Measurements from ENCODE around the gene MIA3.

MIA3 gene

DNA sequence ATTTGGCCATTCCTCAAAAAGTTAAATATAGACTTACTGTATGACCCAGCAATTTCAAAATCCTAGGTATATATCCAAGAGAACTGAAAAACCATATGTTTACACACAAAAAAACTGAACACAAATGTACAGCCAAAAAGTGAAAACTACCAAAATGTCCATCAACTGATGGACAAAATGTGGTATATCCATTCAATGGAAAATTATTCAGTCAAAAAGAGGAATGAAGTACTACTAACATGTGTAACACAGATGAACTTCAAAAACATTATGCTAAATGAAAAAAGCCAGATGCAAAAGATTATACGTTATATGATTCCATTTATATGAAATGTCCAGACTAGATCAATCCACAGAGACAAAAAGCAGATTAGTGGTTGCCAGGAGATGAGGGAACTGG lies 86.4 kb downstream of the MIA3 start:
- peaks cover 4% of the 10 kb centered on the region for H3K9me3 ChIP-seq (ENCODE audit: control insufficient read depth, low read length)
- H3K36me3 ChIP-seq (ENCODE audit: control insufficient read depth in 1 of 2, insufficient read depth in 2 of 2, low read depth in 1 of 2, low read length in 2 of 2): peaks cover 6 to 55% of the 10 kb centered on the region in 2 experiments
- H2BK15ac ChIP-seq (ENCODE audit: low read depth, poor library complexity, severe bottlenecking): no peak overlapping the region
- no peak overlapping the region for H3K27ac ChIP-seq (ENCODE audit: low read length, poor library complexity, severe bottlenecking)
- no peak overlapping the region for H3K14ac ChIP-seq (ENCODE audit: low read length in 2 of 2)
- peaks cover 8% of the 10 kb centered on the region for H3K79me1 ChIP-seq (replicated peaks; ENCODE audit: low read length, poor library complexity, severe bottlenecking)
- H2BK12ac ChIP-seq (ENCODE audit: low read length in 2 of 2): no peak overlapping the region
- H4K91ac ChIP-seq (ENCODE audit: low read length): no peak overlapping the region
- no peak overlapping the region for H2BK5ac ChIP-seq (ENCODE audit: low read depth, low read length, poor library complexity, severe bottlenecking)
- no peak overlapping the region for H3K4me3 ChIP-seq (ENCODE audit: insufficient read depth in 1 of 2, low read depth in 1 of 2, low read length in 2 of 2)
- no peaks in the 10 kb centered on the region for H3K27me3 ChIP-seq (ENCODE audit: control insufficient read depth in 1 of 2, insufficient read depth in 1 of 2, low read length in 2 of 2)
- H3K4ac ChIP-seq (ENCODE audit: low read depth in 1 of 2, low read length in 2 of 2): no peak overlapping the region
- H3K18ac ChIP-seq (ENCODE audit: low read depth in 1 of 2, low read length in 2 of 2): no peak overlapping the region
- no peak overlapping the region for H2AFZ ChIP-seq (ENCODE audit: low read depth, low read length)
- no peak overlapping the region for H3K9ac ChIP-seq (ENCODE audit: low read length)
- WGBS: no CpG with 5 or more reads among the region's 1 CpG
- no peak overlapping the region for H3K23ac ChIP-seq (ENCODE audit: low read length in 2 of 2)
- no peak overlapping the region for H2AK5ac ChIP-seq (ENCODE audit: low read length, severe bottlenecking)
- no peak for DNase-seq
- no peaks in the 10 kb centered on the region for H3K4me1 ChIP-seq (ENCODE audit: control insufficient read depth, insufficient read depth, low read depth, low read length)
- no peak overlapping the region for H4K8ac ChIP-seq (ENCODE audit: low read length)
- no peak overlapping the region for H2BK120ac ChIP-seq (ENCODE audit: low read depth, low read length)
- no peak overlapping the region for H3K4me2 ChIP-seq (ENCODE audit: low read length, poor library complexity, severe bottlenecking)

- H3K79me1 ChIP-seq (replicated peaks; ENCODE audit: low read length, poor library complexity, severe bottlenecking): peaks cover 3% of the 10 kb centered on the region
- H2BK12ac ChIP-seq (ENCODE audit: low read length in 2 of 2): no peak overlapping the region
- no peak overlapping the region for H3K14ac ChIP-seq (ENCODE audit: low read length in 2 of 2)
- no peak overlapping the region for H3K23ac ChIP-seq (ENCODE audit: low read length in 2 of 2)
- no peak overlapping the region for H2BK15ac ChIP-seq (ENCODE audit: low read depth, poor library complexity, severe bottlenecking)
- DNase-seq: no peak
- H3K4me1 ChIP-seq (ENCODE audit: control insufficient read depth, insufficient read depth, low read depth, low read length): no peaks in the 10 kb centered on the region
- no peak overlapping the region for H3K4ac ChIP-seq (ENCODE audit: low read depth in 1 of 2, low read length in 2 of 2)
- no peak overlapping the region for H3K27ac ChIP-seq (ENCODE audit: low read length, poor library complexity, severe bottlenecking)
- peaks cover 3 to 41% of the 10 kb centered on the region in 2 experiments for H3K36me3 ChIP-seq (ENCODE audit: control insufficient read depth in 1 of 2, insufficient read depth in 2 of 2, low read depth in 1 of 2, low read length in 2 of 2)
- no peak overlapping the region for H4K8ac ChIP-seq (ENCODE audit: low read length)
- no peak overlapping the region for H3K4me3 ChIP-seq (ENCODE audit: insufficient read depth in 1 of 2, low read depth in 1 of 2, low read length in 2 of 2)
- H2BK120ac ChIP-seq (ENCODE audit: low read depth, low read length): no peak overlapping the region
- no peak overlapping the region for H2AFZ ChIP-seq (ENCODE audit: low read depth, low read length)
- peaks cover 4% of the 10 kb centered on the region for H3K9me3 ChIP-seq (ENCODE audit: control insufficient read depth, low read length)
- H4K91ac ChIP-seq (ENCODE audit: low read length): no peak overlapping the region
- no peak overlapping the region for H3K9ac ChIP-seq (ENCODE audit: low read length)
- 89% methylated on average over 1 of the region's 4 CpGs for WGBS
- no peak overlapping the region for H2BK5ac ChIP-seq (ENCODE audit: low read depth, low read length, poor library complexity, severe bottlenecking)
- H3K18ac ChIP-seq (ENCODE audit: low read depth in 1 of 2, low read length in 2 of 2): no peak overlapping the region
- H3K4me2 ChIP-seq (ENCODE audit: low read length, poor library complexity, severe bottlenecking): no peak overlapping the region
- H2AK5ac ChIP-seq (ENCODE audit: low read length, severe bottlenecking): no peak overlapping the region
- no peaks in the 10 kb centered on the region for H3K27me3 ChIP-seq (ENCODE audit: control insufficient read depth in 1 of 2, insufficient read depth in 1 of 2, low read length in 2 of 2)
These were observed 88.9 kb downstream of the MIA3 start for GRCh38 chr1:222706815-222707214.

DNA sequence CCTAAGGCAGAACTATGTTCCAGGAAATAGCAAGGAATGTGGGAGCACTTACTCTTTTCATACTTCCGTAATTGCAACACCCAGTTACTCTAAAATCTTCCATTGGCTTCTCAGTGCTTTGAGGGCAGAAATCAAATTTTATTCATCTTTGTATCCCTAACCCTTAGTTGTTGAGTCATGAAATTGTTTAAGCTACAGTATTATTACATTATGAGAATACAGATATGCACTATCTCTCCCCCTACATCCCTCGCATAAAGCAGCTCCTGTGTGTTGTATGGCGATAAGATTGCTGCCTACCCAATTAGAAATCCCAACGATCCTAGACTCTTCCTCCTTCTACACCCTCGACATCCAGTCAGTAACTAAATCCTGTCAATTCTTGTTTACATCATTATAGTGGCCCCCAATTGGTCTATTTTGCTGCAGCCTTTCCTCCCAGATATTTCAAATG lies 91.8 kb downstream of the MIA3 start:
- Histone ChIP-seq H3K14ac (ENCODE audit: low read length in 2 of 2) (no peak overlapping the region), H2BK15ac (ENCODE audit: low read depth, poor library complexity, severe bottlenecking) (no peak overlapping the region), H2BK12ac (ENCODE audit: low read length in 2 of 2) (no peak overlapping the region), H2BK120ac (ENCODE audit: low read depth, low read length) (no peak overlapping the region), H2BK5ac (ENCODE audit: low read depth, low read length, poor library complexity, severe bottlenecking) (no peak overlapping the region), H3K9me3 (ENCODE audit: control insufficient read depth, low read length) (no peaks in the 10 kb centered on the region), H4K91ac (ENCODE audit: low read length) (no peak overlapping the region), H4K8ac (ENCODE audit: low read length) (no peak overlapping the region), H2AFZ (ENCODE audit: low read depth, low read length) (no peak overlapping the region), H3K4me2 (ENCODE audit: low read length, poor library complexity, severe bottlenecking) (no peak overlapping the region), H3K9ac (ENCODE audit: low read length) (peak overlapping the region; percentile 99), H3K27ac (ENCODE audit: low read length, poor library complexity, severe bottlenecking) (no peak overlapping the region), H3K23ac (ENCODE audit: low read length in 2 of 2) (no peak overlapping the region), H3K4me3 (ENCODE audit: insufficient read depth in 1 of 2, low read depth in 1 of 2, low read length in 2 of 2) (peak overlapping the region in 1 of 2 experiments; percentile 98), H3K79me1 (replicated peaks; ENCODE audit: low read length, poor library complexity, severe bottlenecking) (peaks cover 4% of the 10 kb centered on the region), H3K4me1 (ENCODE audit: control insufficient read depth, insufficient read depth, low read depth, low read length) (peaks cover 2% of the 10 kb centered on the region), H3K27me3 (ENCODE audit: control insufficient read depth in 1 of 2, insufficient read depth in 1 of 2, low read length in 2 of 2) (no peaks in the 10 kb centered on the region), H3K36me3 (ENCODE audit: control insufficient read depth in 1 of 2, insufficient read depth in 2 of 2, low read depth in 1 of 2, low read length in 2 of 2) (peaks cover 3 to 24% of the 10 kb centered on the region in 2 experiments), H3K18ac (ENCODE audit: low read depth in 1 of 2, low read length in 2 of 2) (no peak overlapping the region), H2AK5ac (ENCODE audit: low read length, severe bottlenecking) (no peak overlapping the region), H3K4ac (ENCODE audit: low read depth in 1 of 2, low read length in 2 of 2) (no peak overlapping the region)
- WGBS: 91% methylated on average over 5 of the region's 5 CpGs
- no peak for DNase-seq

DNA sequence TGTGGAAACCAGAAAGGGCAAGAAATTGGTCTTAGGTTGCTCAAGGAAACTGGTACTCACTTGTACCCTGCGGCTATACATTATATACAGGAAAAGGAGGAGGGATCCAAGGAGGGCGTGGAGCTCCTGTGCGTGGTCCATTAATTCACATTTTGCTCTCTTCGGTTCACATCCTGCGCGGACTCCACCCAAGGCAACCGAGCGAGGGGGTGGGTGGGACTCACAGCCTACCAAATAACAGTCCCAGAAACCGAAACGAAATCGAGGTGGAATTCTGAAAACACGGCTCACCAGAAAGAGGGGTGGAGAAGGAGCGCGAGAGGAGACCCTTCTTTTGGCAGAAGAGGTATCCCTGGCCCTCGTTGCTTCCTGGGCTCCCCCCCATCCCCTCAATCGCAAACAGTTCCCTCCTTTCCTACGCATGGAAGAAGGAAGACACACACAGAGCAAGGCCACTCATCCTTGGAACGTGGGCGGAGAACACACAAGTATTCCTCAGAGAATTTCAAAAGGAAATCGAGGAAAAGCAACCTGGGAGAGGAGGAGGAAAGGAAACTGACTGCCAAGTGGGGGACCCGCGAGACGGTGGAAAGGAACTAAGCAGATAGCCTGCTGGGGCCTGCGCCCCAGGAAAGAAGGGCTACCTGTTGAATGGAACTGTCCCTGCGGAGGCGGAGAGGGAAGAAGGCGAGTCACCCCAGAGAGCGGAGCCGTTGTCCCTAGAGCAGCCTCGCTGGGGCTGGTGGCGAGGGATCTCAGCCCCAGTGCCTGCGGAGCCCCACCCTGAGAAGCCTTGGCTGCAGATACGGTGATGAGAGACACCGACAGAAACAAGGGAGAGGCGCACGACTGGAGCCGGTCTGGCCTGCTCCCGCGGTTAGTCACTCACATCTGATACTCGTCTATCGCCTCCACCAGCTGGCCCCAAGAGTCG lies 93.7 kb downstream of the MIA3 start:
- H3K4me3 ChIP-seq (ENCODE audit: insufficient read depth in 1 of 2, low read depth in 1 of 2, low read length in 2 of 2): peak overlapping the region; percentile 81 to 98
- peak overlapping the region in 1 of 2 experiments; percentile 21 for H2BK12ac ChIP-seq (ENCODE audit: low read length in 2 of 2)
- H2AFZ ChIP-seq (ENCODE audit: low read depth, low read length): peak overlapping the region; percentile 42
- WGBS: under 1% methylated on average over 30 of the region's 42 CpGs
- peak overlapping the region in 1 of 2 experiments; percentile 99 for H3K23ac ChIP-seq (ENCODE audit: low read length in 2 of 2)
- H3K14ac ChIP-seq (ENCODE audit: low read length in 2 of 2): peak overlapping the region in 1 of 2 experiments; percentile 72
- peaks cover 2% of the 10 kb centered on the region for H3K4me1 ChIP-seq (ENCODE audit: control insufficient read depth, insufficient read depth, low read depth, low read length)
- H3K9ac ChIP-seq (ENCODE audit: low read length): peak overlapping the region; percentile 99
- DNase-seq: peak; percentile 75
- no peaks in the 10 kb centered on the region for H3K27me3 ChIP-seq (ENCODE audit: control insufficient read depth in 1 of 2, insufficient read depth in 1 of 2, low read length in 2 of 2)
- H3K4ac ChIP-seq (ENCODE audit: low read depth in 1 of 2, low read length in 2 of 2): peak overlapping the region; percentile 88 to 90
- peak overlapping the region; percentile 90 for H3K27ac ChIP-seq (ENCODE audit: low read length, poor library complexity, severe bottlenecking)
- H2BK5ac ChIP-seq (ENCODE audit: low read depth, low read length, poor library complexity, severe bottlenecking): no peak overlapping the region
- peak overlapping the region; percentile 89 to 96 for H3K18ac ChIP-seq (ENCODE audit: low read depth in 1 of 2, low read length in 2 of 2)
- peak overlapping the region; percentile 82 for H4K8ac ChIP-seq (ENCODE audit: low read length)
- H2BK15ac ChIP-seq (ENCODE audit: low read depth, poor library complexity, severe bottlenecking): peak overlapping the region; percentile 83
- H2BK120ac ChIP-seq (ENCODE audit: low read depth, low read length): peak overlapping the region; percentile 15
- H3K4me2 ChIP-seq (ENCODE audit: low read length, poor library complexity, severe bottlenecking): peak overlapping the region; percentile 80
- H3K36me3 ChIP-seq (ENCODE audit: control insufficient read depth in 1 of 2, insufficient read depth in 2 of 2, low read depth in 1 of 2, low read length in 2 of 2): peaks cover 3 to 33% of the 10 kb centered on the region in 2 experiments
- peak overlapping the region; percentile 7 for H2AK5ac ChIP-seq (ENCODE audit: low read length, severe bottlenecking)
- peak overlapping the region; percentile 43 for H4K91ac ChIP-seq (ENCODE audit: low read length)
- H3K9me3 ChIP-seq (ENCODE audit: control insufficient read depth, low read length): no peaks in the 10 kb centered on the region
- peaks cover 5% of the 10 kb centered on the region for H3K79me1 ChIP-seq (replicated peaks; ENCODE audit: low read length, poor library complexity, severe bottlenecking)

Data from mesenchymal stem cell (in vitro differentiated cells and primary cell).